HepG2 (cell line): ENCODE results near the gene USP17L13.
"Not testable (repeated sequence)": the region's sequence is repeated elsewhere in the genome, so short reads cannot be mapped to it uniquely, and the experiment has no call there.

Experiments
- CCDC6 ChIP-seq: sonication (generic); formaldehyde crosslinking; IDR thresholded peaks from 2 replicates; pipeline ENCODE4 v1.8.1; 2022; ENCODE audit warnings: mild to moderate bottlenecking, missing genetic modification reagents, moderate library complexity
- KLF9 ChIP-seq: IDR thresholded peaks from 2 replicates; pipeline ENCODE4 v1.6.1; 2016; ENCODE audit warnings: low read depth
- MXI1 ChIP-seq: IDR thresholded peaks from 3 replicates; pipeline ENCODE4 v1.6.1; 2012; ENCODE audit warnings: low read depth, low read length, inconsistent platforms, borderline replicate concordance
- RAD21 ChIP-seq: fragments of 450-650 bp; formaldehyde crosslinking; IDR thresholded peaks from 2 replicates; pipeline ENCODE4 v1.5.0; 2020; ENCODE audit warnings: mild to moderate bottlenecking
- TCF12 ChIP-seq, 2 experiments: fragments of 450-650 bp in 1 of 2; sonication (generic) in 1 of 2; formaldehyde crosslinking in 1 of 2; IDR thresholded peaks; 2 replicates each; pipeline versions ENCODE4 v1.6.1 to v1.8.0; 2017 to 2022; ENCODE audit warnings: antibody characterized with exemption in 1 of 2, mild to moderate bottlenecking in 1 of 2, missing genetic modification reagents in 1 of 2, moderate library complexity in 1 of 2
- YEATS2 ChIP-seq: sonication (generic); formaldehyde crosslinking; IDR thresholded peaks from 2 replicates; pipeline ENCODE4 v1.4.0; 2020; ENCODE audit warnings: missing genetic modification reagents, borderline replicate concordance
- TF ChIP-seq, protein P1 (sequence below): sonication (generic); formaldehyde crosslinking; IDR thresholded peaks from 2 replicates; pipeline ENCODE4 v1.4.0; 2020; ENCODE audit warnings: missing genetic modification reagents
- TF ChIP-seq, protein P2 (sequence below): sonication (generic); formaldehyde crosslinking; IDR thresholded peaks from 2 replicates; pipeline ENCODE4 v1.5.0; 2020; ENCODE audit warnings: mild to moderate bottlenecking, missing genetic modification reagents, moderate library complexity
- TF ChIP-seq, protein P3 (sequence below): sonication (generic); formaldehyde crosslinking; IDR thresholded peaks from 2 replicates; pipeline ENCODE4 v1.8.1; 2023; ENCODE audit warnings: missing genetic modification reagents, inconsistent platforms, borderline replicate concordance
- TF ChIP-seq, protein P4 (sequence below): sonication (generic); formaldehyde crosslinking; IDR thresholded peaks from 2 replicates; pipeline ENCODE4 v1.4.0; 2020; ENCODE audit warnings: missing genetic modification reagents
- TF ChIP-seq, protein P5 (sequence below): sonication (generic); formaldehyde crosslinking; IDR thresholded peaks from 2 replicates; pipeline ENCODE4 v1.4.0; 2020; ENCODE audit warnings: missing genetic modification reagents
- TF ChIP-seq, protein P6 (sequence below): IDR thresholded peaks from 2 replicates; pipeline ENCODE4 v1.6.1; 2016

DNA sequence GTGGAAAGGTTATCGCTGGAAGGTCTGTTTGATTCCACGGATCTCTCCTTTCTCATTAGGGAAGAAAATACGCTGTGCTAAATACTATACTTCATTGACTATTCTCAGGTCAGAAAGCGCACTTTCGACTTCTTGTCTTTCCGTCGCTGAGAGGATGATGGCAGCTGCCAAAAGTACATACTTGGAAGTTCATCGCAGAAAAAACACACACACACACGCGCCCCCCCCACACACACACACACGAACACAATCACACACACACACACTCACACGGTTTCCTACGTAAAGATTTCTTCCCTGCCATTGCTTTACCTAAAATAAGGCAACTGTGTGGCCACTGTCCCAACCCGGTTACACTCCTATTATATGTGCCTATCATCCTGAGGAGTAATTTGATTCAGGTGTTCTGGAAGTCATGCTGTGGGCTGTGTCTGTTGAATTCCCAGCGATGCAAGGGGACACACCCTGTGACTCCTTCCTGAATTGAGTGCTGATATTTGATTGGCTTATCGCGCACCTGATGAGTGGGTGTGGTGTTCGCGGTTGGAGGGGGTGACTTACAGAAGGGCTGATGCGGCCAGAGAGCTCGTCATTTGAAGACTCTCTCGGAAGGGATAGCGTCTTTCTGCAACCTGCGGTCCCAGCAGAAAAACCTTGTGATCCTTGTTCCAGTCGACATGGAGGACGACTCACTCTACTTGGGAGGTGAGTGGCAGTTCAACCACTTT lies 23.4 kb downstream of the USP17L13 start, which contains the start of gene USP17L18:
- TF ChIP-seq KLF9 (CRISPR knock-in tag); TCF12 (IDR thresholded peaks at IDR 0.05); TCF12 (CRISPR knock-in tag; IDR thresholded peaks at IDR 0.05); RAD21 (CRISPR knock-in tag); MXI1; CCDC6 (CRISPR knock-in tag); YEATS2 (CRISPR knock-in tag): not testable (repeated sequence)
- TF ChIP-seq, protein P1, sequence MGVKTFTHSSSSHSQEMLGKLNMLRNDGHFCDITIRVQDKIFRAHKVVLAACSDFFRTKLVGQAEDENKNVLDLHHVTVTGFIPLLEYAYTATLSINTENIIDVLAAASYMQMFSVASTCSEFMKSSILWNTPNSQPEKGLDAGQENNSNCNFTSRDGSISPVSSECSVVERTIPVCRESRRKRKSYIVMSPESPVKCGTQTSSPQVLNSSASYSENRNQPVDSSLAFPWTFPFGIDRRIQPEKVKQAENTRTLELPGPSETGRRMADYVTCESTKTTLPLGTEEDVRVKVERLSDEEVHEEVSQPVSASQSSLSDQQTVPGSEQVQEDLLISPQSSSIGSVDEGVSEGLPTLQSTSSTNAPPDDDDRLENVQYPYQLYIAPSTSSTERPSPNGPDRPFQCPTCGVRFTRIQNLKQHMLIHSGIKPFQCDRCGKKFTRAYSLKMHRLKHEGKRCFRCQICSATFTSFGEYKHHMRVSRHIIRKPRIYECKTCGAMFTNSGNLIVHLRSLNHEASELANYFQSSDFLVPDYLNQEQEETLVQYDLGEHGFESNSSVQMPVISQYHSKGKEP (CRISPR knock-in tag), result not testable (repeated sequence)
- TF ChIP-seq, protein P2, sequence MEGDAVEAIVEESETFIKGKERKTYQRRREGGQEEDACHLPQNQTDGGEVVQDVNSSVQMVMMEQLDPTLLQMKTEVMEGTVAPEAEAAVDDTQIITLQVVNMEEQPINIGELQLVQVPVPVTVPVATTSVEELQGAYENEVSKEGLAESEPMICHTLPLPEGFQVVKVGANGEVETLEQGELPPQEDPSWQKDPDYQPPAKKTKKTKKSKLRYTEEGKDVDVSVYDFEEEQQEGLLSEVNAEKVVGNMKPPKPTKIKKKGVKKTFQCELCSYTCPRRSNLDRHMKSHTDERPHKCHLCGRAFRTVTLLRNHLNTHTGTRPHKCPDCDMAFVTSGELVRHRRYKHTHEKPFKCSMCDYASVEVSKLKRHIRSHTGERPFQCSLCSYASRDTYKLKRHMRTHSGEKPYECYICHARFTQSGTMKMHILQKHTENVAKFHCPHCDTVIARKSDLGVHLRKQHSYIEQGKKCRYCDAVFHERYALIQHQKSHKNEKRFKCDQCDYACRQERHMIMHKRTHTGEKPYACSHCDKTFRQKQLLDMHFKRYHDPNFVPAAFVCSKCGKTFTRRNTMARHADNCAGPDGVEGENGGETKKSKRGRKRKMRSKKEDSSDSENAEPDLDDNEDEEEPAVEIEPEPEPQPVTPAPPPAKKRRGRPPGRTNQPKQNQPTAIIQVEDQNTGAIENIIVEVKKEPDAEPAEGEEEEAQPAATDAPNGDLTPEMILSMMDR (CRISPR knock-in tag), result not testable (repeated sequence)
- TF ChIP-seq, protein P3, sequence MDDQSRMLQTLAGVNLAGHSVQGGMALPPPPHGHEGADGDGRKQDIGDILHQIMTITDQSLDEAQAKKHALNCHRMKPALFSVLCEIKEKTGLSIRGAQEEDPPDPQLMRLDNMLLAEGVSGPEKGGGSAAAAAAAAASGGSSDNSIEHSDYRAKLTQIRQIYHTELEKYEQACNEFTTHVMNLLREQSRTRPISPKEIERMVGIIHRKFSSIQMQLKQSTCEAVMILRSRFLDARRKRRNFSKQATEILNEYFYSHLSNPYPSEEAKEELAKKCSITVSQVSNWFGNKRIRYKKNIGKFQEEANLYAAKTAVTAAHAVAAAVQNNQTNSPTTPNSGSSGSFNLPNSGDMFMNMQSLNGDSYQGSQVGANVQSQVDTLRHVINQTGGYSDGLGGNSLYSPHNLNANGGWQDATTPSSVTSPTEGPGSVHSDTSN (CRISPR knock-in tag), result not testable (repeated sequence)
- TF ChIP-seq, protein P4, sequence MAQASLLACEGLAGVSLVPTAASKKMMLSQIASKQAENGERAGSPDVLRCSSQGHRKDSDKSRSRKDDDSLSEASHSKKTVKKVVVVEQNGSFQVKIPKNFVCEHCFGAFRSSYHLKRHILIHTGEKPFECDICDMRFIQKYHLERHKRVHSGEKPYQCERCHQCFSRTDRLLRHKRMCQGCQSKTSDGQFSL (CRISPR knock-in tag), result not testable (repeated sequence)
- TF ChIP-seq, protein P5, sequence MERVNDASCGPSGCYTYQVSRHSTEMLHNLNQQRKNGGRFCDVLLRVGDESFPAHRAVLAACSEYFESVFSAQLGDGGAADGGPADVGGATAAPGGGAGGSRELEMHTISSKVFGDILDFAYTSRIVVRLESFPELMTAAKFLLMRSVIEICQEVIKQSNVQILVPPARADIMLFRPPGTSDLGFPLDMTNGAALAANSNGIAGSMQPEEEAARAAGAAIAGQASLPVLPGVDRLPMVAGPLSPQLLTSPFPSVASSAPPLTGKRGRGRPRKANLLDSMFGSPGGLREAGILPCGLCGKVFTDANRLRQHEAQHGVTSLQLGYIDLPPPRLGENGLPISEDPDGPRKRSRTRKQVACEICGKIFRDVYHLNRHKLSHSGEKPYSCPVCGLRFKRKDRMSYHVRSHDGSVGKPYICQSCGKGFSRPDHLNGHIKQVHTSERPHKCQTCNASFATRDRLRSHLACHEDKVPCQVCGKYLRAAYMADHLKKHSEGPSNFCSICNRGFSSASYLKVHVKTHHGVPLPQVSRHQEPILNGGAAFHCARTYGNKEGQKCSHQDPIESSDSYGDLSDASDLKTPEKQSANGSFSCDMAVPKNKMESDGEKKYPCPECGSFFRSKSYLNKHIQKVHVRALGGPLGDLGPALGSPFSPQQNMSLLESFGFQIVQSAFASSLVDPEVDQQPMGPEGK (CRISPR knock-in tag), result not testable (repeated sequence)
- TF ChIP-seq, protein P6, sequence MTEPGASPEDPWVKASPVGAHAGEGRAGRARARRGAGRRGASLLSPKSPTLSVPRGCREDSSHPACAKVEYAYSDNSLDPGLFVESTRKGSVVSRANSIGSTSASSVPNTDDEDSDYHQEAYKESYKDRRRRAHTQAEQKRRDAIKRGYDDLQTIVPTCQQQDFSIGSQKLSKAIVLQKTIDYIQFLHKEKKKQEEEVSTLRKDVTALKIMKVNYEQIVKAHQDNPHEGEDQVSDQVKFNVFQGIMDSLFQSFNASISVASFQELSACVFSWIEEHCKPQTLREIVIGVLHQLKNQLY, result not testable (repeated sequence)
